Lower leg skin (tissue), 3 donors: ENCODE measurements around the gene BDH1.

Source experiments
- POLR2A ChIP-seq, 2 donors: fragments of 450-650 bp; IDR thresholded peaks; one replicate each; pipeline ENCODE4 v1.6.1; 2016 to 2017; ENCODE audit warnings: antibody characterized with exemption in 2 of 2, mild to moderate bottlenecking in 1 of 2, moderate library complexity in 1 of 2
- TF ChIP-seq, protein P1 (sequence below), 3 donors: fragments of 450-650 bp; IDR thresholded peaks; one replicate each; pipeline ENCODE4 v1.5.1; 2016; ENCODE audit warnings: antibody characterized with exemption in 3 of 3, mild to moderate bottlenecking in 3 of 3, moderate library complexity in 2 of 3

- TF ChIP-seq, protein P1, sequence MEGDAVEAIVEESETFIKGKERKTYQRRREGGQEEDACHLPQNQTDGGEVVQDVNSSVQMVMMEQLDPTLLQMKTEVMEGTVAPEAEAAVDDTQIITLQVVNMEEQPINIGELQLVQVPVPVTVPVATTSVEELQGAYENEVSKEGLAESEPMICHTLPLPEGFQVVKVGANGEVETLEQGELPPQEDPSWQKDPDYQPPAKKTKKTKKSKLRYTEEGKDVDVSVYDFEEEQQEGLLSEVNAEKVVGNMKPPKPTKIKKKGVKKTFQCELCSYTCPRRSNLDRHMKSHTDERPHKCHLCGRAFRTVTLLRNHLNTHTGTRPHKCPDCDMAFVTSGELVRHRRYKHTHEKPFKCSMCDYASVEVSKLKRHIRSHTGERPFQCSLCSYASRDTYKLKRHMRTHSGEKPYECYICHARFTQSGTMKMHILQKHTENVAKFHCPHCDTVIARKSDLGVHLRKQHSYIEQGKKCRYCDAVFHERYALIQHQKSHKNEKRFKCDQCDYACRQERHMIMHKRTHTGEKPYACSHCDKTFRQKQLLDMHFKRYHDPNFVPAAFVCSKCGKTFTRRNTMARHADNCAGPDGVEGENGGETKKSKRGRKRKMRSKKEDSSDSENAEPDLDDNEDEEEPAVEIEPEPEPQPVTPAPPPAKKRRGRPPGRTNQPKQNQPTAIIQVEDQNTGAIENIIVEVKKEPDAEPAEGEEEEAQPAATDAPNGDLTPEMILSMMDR (IDR thresholded peaks at IDR 0.05), result no peak
- TF ChIP-seq POLR2A (IDR thresholded peaks at IDR 0.05), result no peak
Measured at GRCh38 chr3:197550489-197550888, 5.3 kb downstream of the BDH1 start.
